HEK293 (cell line): ENCODE results near the gene SLBP.

Experiments used
- BCL11B ChIP-seq: fragments of 450-650 bp; formaldehyde crosslinking; IDR thresholded peaks from 2 replicates; pipeline ENCODE4 v1.5.1; 2016; ENCODE audit warnings: low read depth, missing biosample characterization, missing genetic modification characterization
- CTCF ChIP-seq: fragments of 450-650 bp; formaldehyde crosslinking; IDR thresholded peaks from 2 replicates; pipeline ENCODE4 v1.5.1; 2016; ENCODE audit warnings: missing biosample characterization, missing genetic modification characterization
- ZNF146 ChIP-seq: fragments of 450-650 bp; formaldehyde crosslinking; IDR thresholded peaks from 2 replicates; pipeline ENCODE4 v1.5.1; 2016; ENCODE audit warnings: missing biosample characterization, missing genetic modification characterization
- ZNF549 ChIP-seq: fragments of 450-650 bp; IDR thresholded peaks from 2 replicates; pipeline ENCODE4 v1.5.1; 2018; ENCODE audit warnings: missing biosample characterization, missing genetic modification characterization, mild to moderate bottlenecking, inconsistent platforms, moderate library complexity

DNA sequence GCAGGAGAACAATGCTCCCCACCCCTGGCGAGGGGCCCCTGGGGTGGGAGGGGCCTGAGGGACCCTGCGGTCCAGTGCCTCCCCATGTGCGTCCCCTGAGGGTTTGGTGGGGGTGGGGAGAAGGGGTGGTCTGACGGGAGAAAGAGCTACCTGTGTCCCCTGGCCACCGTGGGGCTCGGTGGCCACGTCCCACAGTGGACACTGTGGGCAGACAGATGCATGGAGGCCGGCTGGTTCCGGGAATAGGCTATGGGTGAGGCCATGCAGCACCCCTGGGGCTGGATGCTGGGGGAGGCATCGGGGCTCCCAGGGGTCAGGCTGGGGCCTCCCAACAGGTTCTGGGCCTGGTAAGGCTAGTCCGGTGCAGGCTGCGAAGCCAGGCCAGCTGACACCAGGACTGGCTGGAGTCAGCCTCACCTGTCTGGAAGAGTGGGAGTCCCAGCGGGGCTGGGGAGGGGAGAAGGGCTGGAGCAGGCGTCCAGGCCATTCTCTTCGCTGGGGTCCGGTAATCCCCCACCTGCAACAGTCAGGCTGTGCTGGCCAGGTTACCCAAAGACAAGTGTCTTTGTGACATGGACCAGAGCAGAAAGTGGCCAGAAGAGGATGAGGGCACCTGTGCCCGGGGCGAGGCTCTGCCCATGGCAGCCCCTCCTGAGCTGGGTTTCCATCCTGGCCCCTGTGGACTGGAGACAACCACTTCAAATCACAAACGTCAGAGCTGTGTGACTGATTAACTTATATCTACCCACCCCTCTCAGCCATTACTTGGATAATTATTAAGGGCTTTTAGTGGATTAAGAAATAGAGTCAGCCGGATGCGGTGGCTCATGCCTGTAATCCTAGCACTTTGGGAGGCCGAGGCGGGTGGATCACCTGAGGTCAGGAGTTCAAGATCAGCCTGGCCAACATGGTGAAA is 26.6 kb downstream of the SLBP start:
- TF ChIP-seq CTCF: no peak
- TF ChIP-seq BCL11B: no peak
- TF ChIP-seq ZNF549 (tag by site-specific recombination): no peak
- no peak for TF ChIP-seq ZNF146 (tag by site-specific recombination)
